ENCODE results near the gene TAF4. TPM values are rescaled to one million over a fixed set of nuclear protein-coding genes. Genes with fewer than 3 reads are reported as not detected.

The TAF4 gene
- total and polyA plus RNA-seq, 2 of the 13 experiments (the other 11 are each of a cell fraction or from before 2014, with no cell fraction given): 5.9 to 12.0 TPM

GRCh38 chr20:62088258-62089127 is 22.8 kb upstream of the TAF4 start (continued):
- TF ChIP-seq HNF1A (IDR thresholded peaks at IDR 0.05; ENCODE audit: low read depth): no peak
- peak; percentile 12; the same call in 1 of the 2 replicates for TF ChIP-seq HNF1A (CRISPR knock-in tag; IDR thresholded peaks at IDR 0.05; ENCODE audit: borderline replicate concordance)
- TF ChIP-seq ZNF737 (CRISPR knock-in tag; IDR thresholded peaks at IDR 0.05; ENCODE audit: borderline replicate concordance): no peak
- TF ChIP-seq ZNF691 (CRISPR knock-in tag; IDR thresholded peaks at IDR 0.05; ENCODE audit: borderline replicate concordance, low read depth): 0 out of 2 replicates have a peak, but pooled peaks have one; percentile 38
- no peak for TF ChIP-seq KDM4B (CRISPR knock-in tag; IDR thresholded peaks at IDR 0.05)
- no peak for TF ChIP-seq SP2 (CRISPR knock-in tag; IDR thresholded peaks at IDR 0.05)
- TF ChIP-seq ETS1 (CRISPR knock-in tag; IDR thresholded peaks at IDR 0.05): no peak
- no peak for TF ChIP-seq HIVEP1 (CRISPR knock-in tag; IDR thresholded peaks at IDR 0.05)
- peak; percentile 63; the same call in 1 of the 3 replicates for TF ChIP-seq MXI1 (IDR thresholded peaks at IDR 0.05; ENCODE audit: borderline replicate concordance, low read depth, low read length)
- no peak for TF ChIP-seq ZFP36L2 (CRISPR knock-in tag; IDR thresholded peaks at IDR 0.05)
- no peak for TF ChIP-seq ZNF263 (CRISPR knock-in tag; IDR thresholded peaks at IDR 0.05)
- no peak for TF ChIP-seq ZNF451 (CRISPR knock-in tag; IDR thresholded peaks at IDR 0.05)
- no peak for TF ChIP-seq EED (CRISPR knock-in tag; IDR thresholded peaks at IDR 0.05)
- TF ChIP-seq ZFP91 (CRISPR knock-in tag; IDR thresholded peaks at IDR 0.05; ENCODE audit: borderline replicate concordance): no peak
- no peak for TF ChIP-seq SIX4 (CRISPR knock-in tag; IDR thresholded peaks at IDR 0.05)
- peak in 1 of 2 experiments; percentile 56; a peak in 1 of 4 replicates for TF ChIP-seq EP300 (IDR thresholded peaks at IDR 0.05; ENCODE audit: low read depth in 2 of 2, low read length in 2 of 2)
- TF ChIP-seq EP300 (CRISPR knock-in tag; IDR thresholded peaks at IDR 0.05; ENCODE audit: borderline replicate concordance): no peak
- no peak for TF ChIP-seq XRCC5 (optimal IDR thresholded peaks at IDR 0.05; ENCODE audit: low read length)
- no peak for TF ChIP-seq IRF1 (CRISPR knock-in tag; IDR thresholded peaks at IDR 0.05; ENCODE audit: low read depth)
- TF ChIP-seq FOXK1 (CRISPR knock-in tag; IDR thresholded peaks at IDR 0.05; ENCODE audit: borderline replicate concordance, low read depth): peak; percentile 87; the same call in 1 of the 2 replicates
- peak; percentile 100 for TF ChIP-seq FOXP1 (IDR thresholded peaks at IDR 0.05)
- peak; percentile 99 for TF ChIP-seq FOXP1 (CRISPR knock-in tag; IDR thresholded peaks at IDR 0.05)

Measured in HepG2 (cell line).